ENCODE measurements around the gene FAM110A.

The FAM110A gene

GRCh38 chr20:839626-840025 lies 6.1 kb downstream of the FAM110A start:
- TF ChIP-seq MYC (IDR thresholded peaks at IDR 0.05; ENCODE audit: low read depth, low read length) = no peak
- TF ChIP-seq CTCF (IDR thresholded peaks at IDR 0.05; ENCODE audit: low read depth, low read length) = no peak
- no peak for TF ChIP-seq MAX (IDR thresholded peaks at IDR 0.05; ENCODE audit: low read depth, low read length)
- no peak for TF ChIP-seq POLR2A (IDR thresholded peaks at IDR 0.05; ENCODE audit: extremely low read depth, insufficient read length)
- no peak for DNase-seq (ENCODE audit: low read depth)
- no peak overlapping the region for H3K4me3 ChIP-seq (ENCODE audit: low read depth, low read length)

GRCh38 chr20:840503-840857 lies 7.0 kb downstream of the FAM110A start:
- TF ChIP-seq MYC (IDR thresholded peaks at IDR 0.05; ENCODE audit: low read depth, low read length) (no peak), MAX (IDR thresholded peaks at IDR 0.05; ENCODE audit: low read depth, low read length) (no peak), POLR2A (IDR thresholded peaks at IDR 0.05; ENCODE audit: extremely low read depth, insufficient read length) (no peak), CTCF (IDR thresholded peaks at IDR 0.05; ENCODE audit: low read depth, low read length) (no peak)
- H3K4me3 ChIP-seq (ENCODE audit: low read depth, low read length) = no peak overlapping the region
- DNase-seq (ENCODE audit: low read depth) = no peak

GRCh38 chr20:840858-841567 lies 7.5 kb downstream of the FAM110A start:
- no peak overlapping the region for H3K4me3 ChIP-seq (ENCODE audit: low read depth, low read length)
- no peak for DNase-seq (ENCODE audit: low read depth)
- TF ChIP-seq POLR2A (IDR thresholded peaks at IDR 0.05; ENCODE audit: extremely low read depth, insufficient read length) (no peak), CTCF (IDR thresholded peaks at IDR 0.05; ENCODE audit: low read depth, low read length) (no peak), MYC (IDR thresholded peaks at IDR 0.05; ENCODE audit: low read depth, low read length) (no peak), MAX (IDR thresholded peaks at IDR 0.05; ENCODE audit: low read depth, low read length) (no peak)

- DNase-seq (ENCODE audit: low read depth) = no peak
- H3K4me3 ChIP-seq (ENCODE audit: low read depth, low read length) = no peak overlapping the region
- TF ChIP-seq POLR2A (IDR thresholded peaks at IDR 0.05; ENCODE audit: extremely low read depth, insufficient read length) (no peak), MYC (IDR thresholded peaks at IDR 0.05; ENCODE audit: low read depth, low read length) (no peak), MAX (IDR thresholded peaks at IDR 0.05; ENCODE audit: low read depth, low read length) (no peak), CTCF (IDR thresholded peaks at IDR 0.05; ENCODE audit: low read depth, low read length) (no peak)
These were observed 8.3 kb downstream of the FAM110A start for GRCh38 chr20:841568-842546.

GRCh38 chr20:842547-842940 lies 9.0 kb downstream of the FAM110A start:
- DNase-seq (ENCODE audit: low read depth) = no peak
- TF ChIP-seq MAX (IDR thresholded peaks at IDR 0.05; ENCODE audit: low read depth, low read length) (no peak), CTCF (IDR thresholded peaks at IDR 0.05; ENCODE audit: low read depth, low read length) (no peak), MYC (IDR thresholded peaks at IDR 0.05; ENCODE audit: low read depth, low read length) (no peak), POLR2A (IDR thresholded peaks at IDR 0.05; ENCODE audit: extremely low read depth, insufficient read length) (no peak)
- no peak overlapping the region for H3K4me3 ChIP-seq (ENCODE audit: low read depth, low read length)

Measured in NB4 (cell line).